OCI-LY7 (cell line): ENCODE data around the gene PRELP. TPM values are rescaled to one million over a fixed set of nuclear protein-coding genes. Genes with fewer than 3 reads are reported as not detected.

Experiments used
- BruUV-seq: library from RNA; stranded (reverse); fragments of 400-500 nt; replicated peaks from 2 replicates; lab custom pipeline; 2021; lab: Mats Ljungman, UMichigan
- CTCF ChIA-PET: fragments of 300-600 bp; sonication (Branson Sonifier 250); formaldehyde crosslinking; loops from one replicate; lab custom pipeline; 2022; ENCODE audit warnings: antibody characterized with exemption; ENCODE audit not compliant: unreplicated experiment; lab: Charles Lee
- POLR2A ChIA-PET: fragments of 300-600 bp; sonication (Branson Sonifier 250); formaldehyde crosslinking; loops from one replicate; lab custom pipeline; 2022; ENCODE audit warnings: antibody characterized with exemption; lab: Charles Lee
- DNase-seq: peaks from one replicate; pipeline ENCODE4 v3.0.0-alpha.2; 2015; ENCODE audit warnings: low spot score
- H2AFZ ChIP-seq: fragments of 200-600 bp; sonication (generic), shearing (Covaris generic); 2 replicates; pipeline ENCODE4 v1.6.1; 2014; ENCODE audit warnings: mild to moderate bottlenecking, antibody characterized with exemption, low read length, moderate library complexity
- H3K27ac ChIP-seq: fragments of 200-600 bp; sonication (generic); 2 replicates; pipeline ENCODE4 v1.5.1; 2014; ENCODE audit warnings: mixed run types, low read depth, mild to moderate bottlenecking, moderate library complexity, low read length, inconsistent platforms; ENCODE audit not compliant: poor library complexity, severe bottlenecking
- H3K36me3 ChIP-seq: fragments of 200-600 bp; sonication (generic); 2 replicates; pipeline ENCODE4 v1.6.1; 2014; ENCODE audit warnings: mild to moderate bottlenecking, antibody characterized with exemption, low read length, moderate library complexity, mixed read lengths; ENCODE audit not compliant: insufficient read depth
- H3K4me1 ChIP-seq: fragments of 200-600 bp; sonication (generic); 2 replicates; pipeline ENCODE4 v1.5.1; 2014; ENCODE audit warnings: mild to moderate bottlenecking, low read length; ENCODE audit not compliant: insufficient read depth, poor library complexity, severe bottlenecking
- H3K4me2 ChIP-seq: fragments of 200-600 bp; sonication (generic); 2 replicates; pipeline ENCODE4 v1.6.1; 2014; ENCODE audit warnings: mild to moderate bottlenecking, low read length
- H3K4me3 ChIP-seq: fragments of 200-600 bp; sonication (generic); 2 replicates; pipeline ENCODE4 v1.5.1; 2014; ENCODE audit warnings: mild to moderate bottlenecking, low read depth, low read length; ENCODE audit not compliant: poor library complexity, severe bottlenecking
- H3K79me2 ChIP-seq: fragments of 200-600 bp; sonication (generic); 2 replicates; pipeline ENCODE4 v1.6.1; 2016; ENCODE audit warnings: low read depth, mild to moderate bottlenecking, low read length, moderate library complexity, mixed read lengths; ENCODE audit not compliant: insufficient read depth
- H3K9me2 ChIP-seq: fragments of 200-600 bp; sonication (generic); 2 replicates; pipeline ENCODE4 v1.6.1; 2016; ENCODE audit warnings: mild to moderate bottlenecking, low read length, mixed read lengths; ENCODE audit not compliant: insufficient read depth
- H3K9me3 ChIP-seq: fragments of 200-600 bp; sonication (generic); 2 replicates; pipeline ENCODE4 v1.6.1; 2014; ENCODE audit warnings: mild to moderate bottlenecking, mixed run types, low read length, mixed read lengths
- H4K20me1 ChIP-seq: fragments of 200-600 bp; sonication (generic); 2 replicates; pipeline ENCODE4 v1.6.1; 2014; ENCODE audit warnings: mild to moderate bottlenecking, antibody characterized with exemption, low read length, moderate library complexity, mixed read lengths; ENCODE audit not compliant: insufficient read depth
- EZH2phosphoT487 ChIP-seq: fragments of 200-600 bp; sonication (generic); IDR thresholded peaks from 2 replicates; pipeline ENCODE4 v1.6.1; 2018; ENCODE audit warnings: low read depth, borderline replicate concordance, mild to moderate bottlenecking, mixed run types, antibody characterized with exemption, low read length, moderate library complexity, mixed read lengths
- intact Hi-C: fragments of 100-400 bp; cut with micrococcal nuclease; formaldehyde crosslinking; loops from one replicate; pipeline ENCODE4 v1.10.0; 2022; ENCODE audit not compliant: unreplicated experiment
- total RNA-seq, 2 experiments: library from RNA; depleted of rRNA in 1 of 2; stranded (reverse); fragments of >200 nt in 1 of 2; shearing (Covaris generic) in 1 of 2; gene quantifications; 2 replicates each; pipeline ENCODE4 v1.2.3, GENCODE V29; 2014 to 2022
- TF ChIP-seq, protein P1 (sequence below): fragments of 200-600 bp; sonication (generic); conservative IDR thresholded peaks from 2 replicates; pipeline ENCODE4 v1.5.1; 2014; ENCODE audit warnings: mild to moderate bottlenecking, antibody characterized with exemption, low read length, moderate library complexity, mixed read lengths

The PRELP gene
- total RNA-seq, 2 experiments from 2014 or later = not detected

DNA sequence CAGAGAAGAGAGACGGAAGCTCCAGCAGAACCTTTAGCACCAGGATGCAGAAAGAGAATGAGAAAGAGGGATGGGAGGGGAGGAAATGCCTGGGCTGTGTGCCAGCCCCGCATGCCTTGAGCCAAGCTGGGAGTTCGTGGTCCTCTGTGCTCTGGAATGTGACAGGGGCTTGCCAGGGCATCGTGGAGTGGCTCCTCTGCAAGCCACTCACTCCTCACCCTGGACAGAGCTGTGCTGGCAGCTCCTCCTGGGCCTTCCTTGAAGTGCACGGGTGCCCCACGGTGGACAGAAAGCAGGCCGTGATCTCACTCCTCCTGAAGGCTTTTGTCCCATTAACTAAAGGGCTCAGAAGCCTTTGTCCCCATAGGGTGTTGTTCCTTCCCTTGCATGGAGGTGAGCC, 34.8 kb upstream of the PRELP start:
- no peaks in the 10 kb centered on the region for H3K4me1 ChIP-seq
- no peak for TF ChIP-seq EZH2phosphoT487
- TF ChIP-seq, protein P1, sequence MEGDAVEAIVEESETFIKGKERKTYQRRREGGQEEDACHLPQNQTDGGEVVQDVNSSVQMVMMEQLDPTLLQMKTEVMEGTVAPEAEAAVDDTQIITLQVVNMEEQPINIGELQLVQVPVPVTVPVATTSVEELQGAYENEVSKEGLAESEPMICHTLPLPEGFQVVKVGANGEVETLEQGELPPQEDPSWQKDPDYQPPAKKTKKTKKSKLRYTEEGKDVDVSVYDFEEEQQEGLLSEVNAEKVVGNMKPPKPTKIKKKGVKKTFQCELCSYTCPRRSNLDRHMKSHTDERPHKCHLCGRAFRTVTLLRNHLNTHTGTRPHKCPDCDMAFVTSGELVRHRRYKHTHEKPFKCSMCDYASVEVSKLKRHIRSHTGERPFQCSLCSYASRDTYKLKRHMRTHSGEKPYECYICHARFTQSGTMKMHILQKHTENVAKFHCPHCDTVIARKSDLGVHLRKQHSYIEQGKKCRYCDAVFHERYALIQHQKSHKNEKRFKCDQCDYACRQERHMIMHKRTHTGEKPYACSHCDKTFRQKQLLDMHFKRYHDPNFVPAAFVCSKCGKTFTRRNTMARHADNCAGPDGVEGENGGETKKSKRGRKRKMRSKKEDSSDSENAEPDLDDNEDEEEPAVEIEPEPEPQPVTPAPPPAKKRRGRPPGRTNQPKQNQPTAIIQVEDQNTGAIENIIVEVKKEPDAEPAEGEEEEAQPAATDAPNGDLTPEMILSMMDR = peak; percentile 63
- H3K9me2 ChIP-seq = no peaks in the 10 kb centered on the region
- POLR2A ChIA-PET = interaction anchor here (0.5 to 0.6 kb wide), 2 partner anchors 146 to 886 kb away, joined by 3 read pairs; no protein-coding TSS in a partner anchor
- DNase-seq = peak; percentile 65
- no peak overlapping the region for H2AFZ ChIP-seq
- H3K4me3 ChIP-seq = no peak overlapping the region
- BruUV-seq = no TSS peak
- no peak overlapping the region for H3K4me2 ChIP-seq
- H4K20me1 ChIP-seq = no peaks in the 10 kb centered on the region
- H3K9me3 ChIP-seq = no peaks in the 10 kb centered on the region
- no peaks in the 10 kb centered on the region for H3K36me3 ChIP-seq
- H3K27ac ChIP-seq = no peak overlapping the region
- intact Hi-C loops = loop anchor here (1.0 to 5.0 kb wide), 2 partner anchors 47 to 173 kb away; no protein-coding TSS in a partner anchor
- H3K79me2 ChIP-seq = no peaks in the 10 kb centered on the region
- CTCF ChIA-PET = interaction anchor here (1.1 to 1.5 kb wide), 2 partner anchors 78 to 100 kb away, joined by 3 to 7 read pairs; no protein-coding TSS in a partner anchor

DNA sequence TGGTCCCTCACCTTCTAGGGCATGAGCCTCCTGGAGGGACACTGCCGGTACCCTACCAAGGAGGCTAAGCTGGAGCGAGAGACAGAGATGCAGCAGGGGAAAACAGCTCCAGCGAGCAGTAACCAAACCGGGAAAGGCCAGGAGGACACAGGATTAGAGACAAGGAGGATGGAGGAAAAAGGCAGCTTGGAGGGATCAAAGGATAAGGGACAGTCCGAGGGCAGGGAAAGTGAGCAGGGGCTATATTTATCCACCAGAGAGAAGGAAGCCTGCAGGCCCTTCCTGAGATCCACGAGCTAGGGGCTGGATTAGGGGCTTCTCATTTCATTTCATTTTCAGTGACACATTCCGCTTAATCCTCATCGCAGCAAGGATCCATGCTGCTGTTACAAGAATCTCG, 33.8 kb upstream of the PRELP start:
- H3K4me2 ChIP-seq = no peak overlapping the region
- H3K36me3 ChIP-seq = no peaks in the 10 kb centered on the region
- no peaks in the 10 kb centered on the region for H3K9me2 ChIP-seq
- intact Hi-C loops = loop anchor here (1.0 to 5.0 kb wide), 2 partner anchors 46 to 174 kb away; no protein-coding TSS in a partner anchor
- H4K20me1 ChIP-seq = no peaks in the 10 kb centered on the region
- H3K9me3 ChIP-seq = no peaks in the 10 kb centered on the region
- H3K4me3 ChIP-seq = no peak overlapping the region
- DNase-seq = no peak
- H3K4me1 ChIP-seq = no peaks in the 10 kb centered on the region
- no peak overlapping the region for H2AFZ ChIP-seq
- no TSS peak for BruUV-seq
- ChIA-PET CTCF (interaction anchor here (1.1 to 5.0 kb wide), 2 partner anchors 11 to 102 kb away, joined by 3 to 20 read pairs; no protein-coding TSS in a partner anchor), POLR2A (interaction anchor here (1.0 kb wide), 1 partner anchor 169 kb away, joined by 3 read pairs; no protein-coding TSS in a partner anchor)
- no peak for TF ChIP-seq EZH2phosphoT487
- TF ChIP-seq, protein P1 = no peak
- H3K79me2 ChIP-seq = no peaks in the 10 kb centered on the region
- no peak overlapping the region for H3K27ac ChIP-seq

- no peak overlapping the region for H3K4me3 ChIP-seq
- DNase-seq = no peak
- CTCF ChIA-PET = interaction anchor here (5.0 kb wide), 1 partner anchor 103 kb away, joined by 20 read pairs; no protein-coding TSS in a partner anchor
- no peak overlapping the region for H2AFZ ChIP-seq
- no peak overlapping the region for H3K4me2 ChIP-seq
- no peaks in the 10 kb centered on the region for H3K36me3 ChIP-seq
- no peaks in the 10 kb centered on the region for H3K9me3 ChIP-seq
- BruUV-seq = no TSS peak
- POLR2A ChIA-PET = interaction anchor here (1.0 to 1.2 kb wide), 2 partner anchors 101 to 170 kb away, joined by 3 to 5 read pairs; no protein-coding TSS in a partner anchor
- intact Hi-C loops = loop anchor here (5.0 kb wide), 1 partner anchor 44 kb away; no protein-coding TSS in a partner anchor
- H3K4me1 ChIP-seq = no peaks in the 10 kb centered on the region
- H3K79me2 ChIP-seq = no peaks in the 10 kb centered on the region
- no peaks in the 10 kb centered on the region for H3K9me2 ChIP-seq
- no peaks in the 10 kb centered on the region for H4K20me1 ChIP-seq
- no peak overlapping the region for H3K27ac ChIP-seq
- TF ChIP-seq, protein P1 = no peak
- TF ChIP-seq EZH2phosphoT487 = no peak
Observed at GRCh38 chr1:203442821-203443220, 32.8 kb upstream of the PRELP start.
